GM13977 (cell line): ENCODE results near the gene PRDM5.

ENCODE experiments used
- DNase-seq: peaks from one replicate; pipeline ENCODE4 v3.0.0; 2012; ENCODE audit warnings: low spot score
- in situ Hi-C: fragments of 300-500 bp; cut with MboI; formaldehyde crosslinking; loops from one replicate; pipeline ENCODE4 v1.12.0; 2022; ENCODE audit warnings: low sequenced_read_pairs, low pct_unique_long_range_greater_than_20kb, mixed read lengths, inconsistent platforms; ENCODE audit not compliant: unreplicated experiment
- TF ChIP-seq, protein P1 (sequence below): IDR thresholded peaks from 2 replicates; pipeline ENCODE4 v1.5.1; 2012; ENCODE audit warnings: mild to moderate bottlenecking, control low read depth; ENCODE audit not compliant: insufficient read depth; ENCODE audit errors: extremely low read depth, missing control alignments

The PRDM5 gene

DNA sequence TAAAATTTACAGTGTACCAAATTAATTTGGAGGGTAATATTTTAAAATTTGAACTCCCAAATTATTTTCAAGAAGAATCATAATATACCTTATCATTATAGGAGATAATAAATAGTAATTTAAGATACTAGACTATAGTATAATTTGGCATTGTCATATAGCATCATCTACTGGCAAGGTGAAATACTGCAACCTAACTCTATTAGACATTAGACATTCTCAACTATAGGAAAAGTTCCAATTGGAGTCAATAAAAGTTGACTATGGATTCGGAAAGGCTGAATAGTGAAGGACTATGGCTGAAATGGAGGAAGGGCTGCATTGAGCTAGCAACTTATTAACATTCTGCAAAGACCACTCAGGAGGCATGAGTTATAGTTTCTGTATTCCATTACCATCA lies 113.0 kb downstream of the PRDM5 start:
- TF ChIP-seq, protein P1, sequence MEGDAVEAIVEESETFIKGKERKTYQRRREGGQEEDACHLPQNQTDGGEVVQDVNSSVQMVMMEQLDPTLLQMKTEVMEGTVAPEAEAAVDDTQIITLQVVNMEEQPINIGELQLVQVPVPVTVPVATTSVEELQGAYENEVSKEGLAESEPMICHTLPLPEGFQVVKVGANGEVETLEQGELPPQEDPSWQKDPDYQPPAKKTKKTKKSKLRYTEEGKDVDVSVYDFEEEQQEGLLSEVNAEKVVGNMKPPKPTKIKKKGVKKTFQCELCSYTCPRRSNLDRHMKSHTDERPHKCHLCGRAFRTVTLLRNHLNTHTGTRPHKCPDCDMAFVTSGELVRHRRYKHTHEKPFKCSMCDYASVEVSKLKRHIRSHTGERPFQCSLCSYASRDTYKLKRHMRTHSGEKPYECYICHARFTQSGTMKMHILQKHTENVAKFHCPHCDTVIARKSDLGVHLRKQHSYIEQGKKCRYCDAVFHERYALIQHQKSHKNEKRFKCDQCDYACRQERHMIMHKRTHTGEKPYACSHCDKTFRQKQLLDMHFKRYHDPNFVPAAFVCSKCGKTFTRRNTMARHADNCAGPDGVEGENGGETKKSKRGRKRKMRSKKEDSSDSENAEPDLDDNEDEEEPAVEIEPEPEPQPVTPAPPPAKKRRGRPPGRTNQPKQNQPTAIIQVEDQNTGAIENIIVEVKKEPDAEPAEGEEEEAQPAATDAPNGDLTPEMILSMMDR = peak; percentile 14
- in situ Hi-C loops = no loop called here
- no peak for DNase-seq

DNA sequence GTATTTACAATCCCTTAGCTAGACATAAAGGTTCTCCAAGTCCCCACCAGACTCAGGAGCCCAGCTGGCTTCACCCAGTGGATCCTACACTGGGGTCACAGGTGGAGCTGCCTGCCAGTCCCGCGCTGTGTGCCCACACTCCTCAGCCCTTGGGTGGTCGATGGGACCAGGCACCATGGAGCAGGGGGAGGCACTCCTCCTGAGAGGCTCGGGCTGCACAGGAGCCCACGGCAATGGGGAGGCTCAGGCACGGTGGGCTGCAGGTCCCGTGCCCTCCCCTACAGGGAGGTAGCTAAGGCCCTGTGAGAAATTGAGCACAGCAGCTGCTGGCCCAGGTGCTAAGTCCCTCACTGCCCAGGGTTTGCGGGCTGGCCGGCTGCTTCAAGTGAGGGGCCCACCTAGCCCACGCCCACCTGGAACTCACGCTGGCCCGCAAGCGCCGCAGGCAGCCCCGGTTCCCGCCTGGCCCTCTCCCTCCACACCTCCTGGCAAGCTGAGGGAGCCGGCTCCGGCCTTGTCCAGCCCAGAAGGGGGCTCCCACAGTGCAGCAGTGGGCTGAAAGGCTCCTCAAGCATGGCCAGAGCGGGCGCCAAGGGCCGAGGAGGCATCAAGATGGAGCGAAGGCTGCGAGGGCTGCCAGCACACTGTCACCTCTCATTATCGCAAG lies 113.9 kb downstream of the PRDM5 start:
- DNase-seq = no peak
- in situ Hi-C loops = no loop called here

DNA sequence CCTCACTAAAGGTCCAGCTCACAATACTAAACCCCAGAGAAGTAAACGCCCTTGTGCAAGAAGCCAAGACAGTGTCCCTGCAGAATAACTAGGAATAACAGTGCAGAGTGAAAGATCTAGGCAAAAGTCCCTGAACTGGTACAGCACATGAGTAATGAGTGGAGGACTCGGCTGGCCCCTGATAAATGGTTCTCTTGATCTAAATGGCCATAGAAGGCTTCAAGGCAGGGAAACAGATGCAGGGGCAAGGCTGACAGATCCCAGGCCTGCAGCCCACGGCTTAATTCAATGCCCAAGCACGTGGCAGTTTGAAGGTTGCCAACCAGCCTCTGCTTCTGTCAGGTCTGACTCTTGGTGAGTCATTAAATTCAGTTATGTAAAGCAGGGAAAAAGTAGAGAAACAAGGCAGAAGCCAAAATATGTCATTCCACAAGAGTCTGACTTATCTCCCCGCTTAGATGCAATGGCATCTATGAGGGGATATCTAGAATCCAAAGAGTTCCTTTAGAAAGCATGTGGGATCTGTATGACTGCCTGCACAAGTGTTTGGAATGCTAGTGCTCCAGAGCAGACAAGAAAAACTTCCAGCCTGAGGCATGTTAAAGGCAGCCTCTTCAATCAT lies 121.3 kb downstream of the PRDM5 start:
- no peak for DNase-seq
- TF ChIP-seq, protein P1 = no peak
- in situ Hi-C loops = no loop called here

More for the DNA sequence above, 113.9 kb downstream of the PRDM5 start:
- TF ChIP-seq, protein P1 = no peak

DNA sequence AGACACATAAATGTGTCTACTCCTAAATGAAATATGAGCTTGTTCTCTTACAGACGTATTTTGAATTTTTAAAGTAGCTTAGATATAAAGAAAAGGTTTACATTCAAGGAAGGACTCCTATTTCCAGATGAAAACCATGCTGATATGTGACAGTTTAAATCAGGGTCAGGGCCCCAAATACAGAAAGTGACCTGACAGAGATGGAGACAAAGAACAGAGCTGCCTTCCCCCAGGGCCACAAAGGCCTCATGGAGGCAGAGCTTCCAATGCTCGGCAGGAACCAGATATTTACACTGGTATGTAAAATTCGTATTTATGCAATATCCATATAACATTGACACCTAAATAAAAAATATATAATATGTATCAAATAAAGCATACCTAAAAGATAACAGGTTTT lies 124.0 kb downstream of the PRDM5 start:
- no peak for DNase-seq
- TF ChIP-seq, protein P1 = no peak
- in situ Hi-C loops = no loop called here

DNA sequence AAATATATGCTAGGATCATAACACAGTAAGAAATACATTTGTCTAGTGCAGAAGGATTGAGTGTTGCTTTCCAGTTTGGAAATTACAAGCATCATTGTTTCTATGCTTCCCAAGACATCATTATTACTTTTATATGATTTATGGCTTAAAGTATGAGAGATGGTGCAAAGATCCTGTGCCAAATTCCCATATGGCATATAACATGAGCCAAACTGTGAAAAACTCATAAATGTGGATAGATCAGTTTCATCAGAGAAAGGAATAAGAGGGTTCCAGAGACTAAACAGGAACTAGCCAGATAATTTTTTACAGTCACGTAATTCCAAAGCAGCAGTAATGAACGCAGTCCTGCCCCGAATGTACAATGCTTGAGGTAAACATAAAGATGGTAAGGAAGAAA lies 126.3 kb downstream of the PRDM5 start:
- in situ Hi-C loops = no loop called here

DNA sequence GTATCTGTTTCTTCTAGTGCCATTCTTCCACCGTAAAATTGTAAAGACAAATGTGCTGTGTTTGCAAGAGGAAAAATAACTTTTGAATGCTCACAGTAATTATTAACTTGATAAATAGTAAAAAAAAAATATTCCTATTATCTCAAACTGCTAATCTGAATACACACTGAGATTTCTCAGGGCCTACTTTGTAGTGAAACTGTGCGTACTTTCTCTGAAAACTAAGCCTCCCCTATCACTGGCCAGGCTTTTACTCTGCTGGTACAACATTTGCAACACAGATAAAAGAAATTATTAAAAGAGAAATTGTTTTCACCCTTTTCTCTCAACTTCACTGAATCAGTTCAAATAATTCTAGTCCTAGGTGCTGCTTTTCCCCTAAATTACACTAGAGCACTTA lies 137.3 kb downstream of the PRDM5 start:
- in situ Hi-C loops = no loop called here
- DNase-seq = no peak
- TF ChIP-seq, protein P1 = no peak

More for the DNA sequence above, 126.3 kb downstream of the PRDM5 start:
- TF ChIP-seq, protein P1 = no peak
- no peak for DNase-seq
